Activated naive CD4-positive, alpha-beta T cell treated with anti-CD3 and anti-CD28 coated beads, Interleukin-2, amount 10 ng/mL, durations not matched to agents 7 days and 5 days (primary cell): Measurements from ENCODE around the gene DNAH7.

Experiments used
- CTCF ChIA-PET: fragments of 350-600 bp; sonication (Branson Sonifier 250); formaldehyde crosslinking; loops from one replicate; lab custom pipeline; 2021; ENCODE audit warnings: antibody characterized with exemption; lab: Charles Lee
- DNase-seq: peaks from one replicate; pipeline ENCODE4 v3.0.0-alpha.2; 2020
- H3K27ac Mint-ChIP-seq: one replicate; pipeline ENCODE4 v1.8.0; 2021; ENCODE audit warnings: mild to moderate bottlenecking, moderate library complexity, mixed read lengths
- H3K27me3 Mint-ChIP-seq: one replicate; pipeline ENCODE4 v1.8.0; 2021; ENCODE audit warnings: mild to moderate bottlenecking, mixed read lengths
- H3K36me3 Mint-ChIP-seq: one replicate; pipeline ENCODE4 v1.8.0; 2021; ENCODE audit warnings: mixed read lengths
- H3K4me1 Mint-ChIP-seq: one replicate; pipeline ENCODE4 v1.8.0; 2021; ENCODE audit warnings: mixed read lengths
- H3K4me3 Mint-ChIP-seq: one replicate; pipeline ENCODE4 v1.8.0; 2021; ENCODE audit warnings: mild to moderate bottlenecking, moderate library complexity, mixed read lengths
- H3K9me3 Mint-ChIP-seq: one replicate; pipeline ENCODE4 v1.8.0; 2021; ENCODE audit warnings: mixed read lengths

DNAH7 gene

GRCh38 chr2:195818106-195818505 is 250.5 kb downstream of the DNAH7 start:
- Mint-ChIP-seq H3K27ac (no peak overlapping the region), H3K4me1 (no peaks in the 10 kb centered on the region), H3K4me3 (no peak overlapping the region), H3K27me3 (no peaks in the 10 kb centered on the region), H3K36me3 (no peaks in the 10 kb centered on the region), H3K9me3 (no peaks in the 10 kb centered on the region)
- DNase-seq = no peak
- CTCF ChIA-PET = no interaction called here

GRCh38 chr2:195815083-195815482 is 253.6 kb downstream of the DNAH7 start:
- H3K4me1 Mint-ChIP-seq = no peaks in the 10 kb centered on the region
- H3K36me3 Mint-ChIP-seq = no peaks in the 10 kb centered on the region
- H3K4me3 Mint-ChIP-seq = no peak overlapping the region
- CTCF ChIA-PET = no interaction called here
- H3K27ac Mint-ChIP-seq = no peak overlapping the region
- no peaks in the 10 kb centered on the region for H3K27me3 Mint-ChIP-seq
- H3K9me3 Mint-ChIP-seq = no peaks in the 10 kb centered on the region
- DNase-seq = no peak

DNA sequence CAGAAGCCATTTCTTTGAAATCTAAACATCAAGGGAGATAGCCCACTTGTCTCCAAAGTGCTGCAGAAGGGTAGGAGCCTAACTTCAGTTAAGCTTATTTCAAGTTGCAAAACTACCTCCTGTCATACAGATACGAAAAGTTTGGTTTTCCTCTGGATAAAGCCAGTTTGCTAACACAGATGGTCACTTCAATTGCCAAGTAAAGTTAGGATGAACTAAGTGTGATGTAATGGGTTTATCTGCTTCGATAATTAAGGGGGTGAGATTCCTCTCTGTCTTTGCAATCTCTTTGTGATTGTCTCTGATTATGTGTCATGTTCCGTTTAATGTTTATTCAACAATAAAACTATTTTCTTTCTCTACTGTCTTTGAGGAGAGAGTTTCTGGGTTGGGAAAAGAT is 255.2 kb downstream of the DNAH7 start:
- Mint-ChIP-seq H3K27me3 (no peaks in the 10 kb centered on the region), H3K4me1 (no peaks in the 10 kb centered on the region), H3K36me3 (no peaks in the 10 kb centered on the region), H3K9me3 (no peaks in the 10 kb centered on the region), H3K27ac (no peak overlapping the region), H3K4me3 (no peak overlapping the region)
- no peak for DNase-seq
- CTCF ChIA-PET = no interaction called here

DNA sequence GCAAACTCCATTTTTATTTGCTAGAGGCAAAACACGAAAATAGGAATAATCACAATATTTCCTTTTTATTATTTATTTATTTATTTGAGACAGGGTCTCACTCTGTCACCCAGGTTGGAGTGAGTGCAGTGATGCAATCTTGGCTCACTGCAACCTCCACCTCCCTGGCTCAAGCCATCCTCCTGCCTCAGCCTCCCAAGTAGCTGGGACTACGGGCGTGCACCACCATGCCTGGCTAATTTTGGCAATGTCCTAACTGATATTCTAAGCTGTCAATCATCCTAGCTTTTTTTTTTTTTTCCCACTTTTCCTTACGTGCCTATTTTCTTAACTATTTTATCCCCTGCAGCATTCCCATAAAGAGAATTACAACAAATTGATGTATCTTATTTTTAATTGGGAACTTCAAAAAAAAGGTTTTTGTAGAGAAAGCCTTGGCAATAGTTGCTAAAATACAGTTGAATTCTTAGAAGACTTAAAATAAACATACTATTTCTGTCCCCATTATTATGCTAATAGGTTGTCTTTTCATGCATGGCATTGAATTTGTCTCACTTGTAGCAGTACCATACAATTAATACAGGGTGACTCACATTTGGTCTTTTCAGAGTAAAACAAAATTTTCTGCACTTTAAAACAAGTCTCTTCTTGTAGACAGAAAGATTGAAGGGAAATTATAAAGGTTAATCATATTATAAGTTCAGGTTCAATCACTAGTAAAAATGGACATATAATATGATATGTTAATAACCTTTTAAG is 258.1 kb downstream of the DNAH7 start:
- no peaks in the 10 kb centered on the region for H3K27me3 Mint-ChIP-seq
- no peak for DNase-seq
- H3K4me3 Mint-ChIP-seq = no peak overlapping the region
- no peaks in the 10 kb centered on the region for H3K9me3 Mint-ChIP-seq
- no peaks in the 10 kb centered on the region for H3K36me3 Mint-ChIP-seq
- CTCF ChIA-PET = no interaction called here
- H3K4me1 Mint-ChIP-seq = no peaks in the 10 kb centered on the region
- H3K27ac Mint-ChIP-seq = no peak overlapping the region

DNA sequence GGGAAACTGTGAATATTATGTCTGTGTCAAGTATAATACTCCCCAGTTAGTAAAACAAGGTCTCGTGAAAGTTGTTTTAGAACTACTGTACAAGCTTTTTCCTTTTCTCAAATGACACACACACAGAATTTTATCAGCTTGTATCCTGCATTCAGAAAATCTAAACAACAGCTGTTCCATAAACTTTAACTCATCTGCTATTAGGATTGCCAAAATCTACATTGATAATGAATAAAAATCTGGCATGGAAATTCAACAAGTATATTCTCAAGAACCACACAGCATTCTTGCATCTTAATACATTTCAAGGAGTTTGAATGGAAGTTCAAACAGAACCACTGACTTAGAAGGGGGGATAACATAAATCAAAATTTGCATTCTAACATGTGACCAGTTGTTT is 260.4 kb downstream of the DNAH7 start:
- DNase-seq = no peak
- Mint-ChIP-seq H3K27ac (no peak overlapping the region), H3K36me3 (no peaks in the 10 kb centered on the region), H3K27me3 (no peaks in the 10 kb centered on the region), H3K4me3 (no peak overlapping the region), H3K4me1 (no peaks in the 10 kb centered on the region), H3K9me3 (no peaks in the 10 kb centered on the region)
- CTCF ChIA-PET = no interaction called here

GRCh38 chr2:195805283-195805976 is 263.2 kb downstream of the DNAH7 start:
- Mint-ChIP-seq H3K4me3 (no peak overlapping the region), H3K4me1 (no peaks in the 10 kb centered on the region), H3K9me3 (no peaks in the 10 kb centered on the region), H3K27ac (no peak overlapping the region), H3K27me3 (peaks cover 4% of the 10 kb centered on the region), H3K36me3 (no peaks in the 10 kb centered on the region)
- no peak for DNase-seq
- CTCF ChIA-PET = interaction anchor here (0.7 kb wide), 1 partner anchor 857 kb away, joined by 3 read pairs; no protein-coding TSS in a partner anchor

GRCh38 chr2:195795879-195796278 is 272.8 kb downstream of the DNAH7 start:
- H3K27me3 Mint-ChIP-seq = no peaks in the 10 kb centered on the region
- DNase-seq = no peak
- H3K4me1 Mint-ChIP-seq = no peaks in the 10 kb centered on the region
- no peak overlapping the region for H3K4me3 Mint-ChIP-seq
- CTCF ChIA-PET = no interaction called here
- peaks cover 2% of the 10 kb centered on the region for H3K9me3 Mint-ChIP-seq
- no peak overlapping the region for H3K27ac Mint-ChIP-seq
- no peaks in the 10 kb centered on the region for H3K36me3 Mint-ChIP-seq

DNA sequence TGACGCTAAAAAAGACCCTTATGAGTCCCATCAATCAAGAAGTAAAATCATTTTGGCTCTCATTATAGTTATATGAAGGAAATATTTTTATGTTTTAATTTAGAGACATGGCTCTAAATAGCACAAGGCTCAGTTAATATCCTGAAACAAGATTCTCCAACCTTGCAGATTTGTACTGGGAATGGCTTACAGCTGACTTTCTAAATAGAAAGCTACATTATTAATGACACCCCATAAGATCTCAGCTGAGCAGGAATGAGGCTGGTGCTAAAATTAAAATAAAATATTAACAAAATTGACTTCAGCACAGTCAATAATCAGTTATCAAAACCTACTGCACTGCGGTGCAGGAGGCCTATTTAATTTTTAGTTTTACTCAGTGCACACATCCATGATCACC is 274.8 kb downstream of the DNAH7 start:
- Mint-ChIP-seq H3K36me3 (no peaks in the 10 kb centered on the region), H3K9me3 (peaks cover 6% of the 10 kb centered on the region), H3K27me3 (no peaks in the 10 kb centered on the region), H3K4me1 (no peaks in the 10 kb centered on the region), H3K27ac (no peak overlapping the region), H3K4me3 (no peak overlapping the region)
- DNase-seq = no peak
- CTCF ChIA-PET = no interaction called here

- CTCF ChIA-PET = no interaction called here
Observed at GRCh38 chr2:195782156-195782555, 286.5 kb downstream of the DNAH7 start.

DNA sequence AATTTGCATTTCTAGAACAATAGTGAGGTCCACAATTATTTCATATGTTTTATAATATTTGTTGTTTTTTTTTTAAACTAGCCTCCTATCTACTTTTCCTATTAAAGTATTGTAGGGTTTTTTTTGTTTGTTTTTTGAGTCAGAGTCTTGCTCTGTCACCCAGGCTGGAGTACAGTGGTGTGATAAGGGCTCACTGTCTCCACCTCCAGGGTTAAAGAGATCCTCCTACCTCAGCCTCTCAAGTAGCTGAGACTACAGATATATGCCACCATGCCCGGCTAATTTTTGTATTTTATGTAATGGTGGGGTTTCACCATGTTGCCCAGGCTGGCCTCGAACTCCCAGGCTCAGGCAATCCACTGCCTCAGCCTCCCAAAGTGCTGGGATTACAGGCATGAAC is 289.1 kb downstream of the DNAH7 start:
- Mint-ChIP-seq H3K27ac (no peak overlapping the region), H3K36me3 (no peaks in the 10 kb centered on the region), H3K4me1 (no peaks in the 10 kb centered on the region), H3K9me3 (no peaks in the 10 kb centered on the region), H3K27me3 (no peaks in the 10 kb centered on the region), H3K4me3 (no peak overlapping the region)
- DNase-seq = no peak
- CTCF ChIA-PET = no interaction called here

More at GRCh38 chr2:195782156-195782555, 286.5 kb downstream of the DNAH7 start:
- no peaks in the 10 kb centered on the region for H3K4me1 Mint-ChIP-seq
- no peak overlapping the region for H3K27ac Mint-ChIP-seq
- no peak overlapping the region for H3K4me3 Mint-ChIP-seq
- H3K27me3 Mint-ChIP-seq = no peaks in the 10 kb centered on the region
- no peak for DNase-seq
- H3K36me3 Mint-ChIP-seq = no peaks in the 10 kb centered on the region
- no peaks in the 10 kb centered on the region for H3K9me3 Mint-ChIP-seq

GRCh38 chr2:195769975-195770374 is 298.7 kb downstream of the DNAH7 start:
- CTCF ChIA-PET = no interaction called here
- no peaks in the 10 kb centered on the region for H3K4me1 Mint-ChIP-seq
- no peak overlapping the region for H3K27ac Mint-ChIP-seq
- H3K36me3 Mint-ChIP-seq = no peaks in the 10 kb centered on the region
- no peak overlapping the region for H3K4me3 Mint-ChIP-seq
- H3K9me3 Mint-ChIP-seq = no peaks in the 10 kb centered on the region
- DNase-seq = no peak
- no peaks in the 10 kb centered on the region for H3K27me3 Mint-ChIP-seq

DNA sequence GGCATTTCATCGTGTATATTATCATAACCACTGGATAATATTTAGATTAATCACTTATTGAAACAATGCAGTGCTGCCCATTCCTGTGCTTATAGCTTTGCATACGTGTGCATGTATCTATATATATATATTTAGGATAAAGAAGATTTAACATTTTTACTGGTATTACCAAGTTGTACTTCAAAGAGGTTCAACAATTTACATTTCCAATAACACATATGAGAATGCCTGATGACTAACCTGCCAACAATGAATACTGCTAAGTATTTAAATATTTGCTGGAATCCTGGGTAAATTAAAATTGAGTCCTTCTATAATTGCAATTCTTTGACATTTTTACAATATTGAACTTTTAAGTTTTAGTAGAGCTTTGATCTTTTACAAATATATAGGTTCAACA is 300.2 kb downstream of the DNAH7 start:
- Mint-ChIP-seq H3K4me3 (no peak overlapping the region), H3K27ac (no peak overlapping the region), H3K36me3 (no peaks in the 10 kb centered on the region), H3K9me3 (no peaks in the 10 kb centered on the region), H3K27me3 (no peaks in the 10 kb centered on the region), H3K4me1 (no peaks in the 10 kb centered on the region)
- DNase-seq = no peak
- CTCF ChIA-PET = no interaction called here

GRCh38 chr2:195766691-195767090 is 301.9 kb downstream of the DNAH7 start:
- no peak for DNase-seq
- no peaks in the 10 kb centered on the region for H3K9me3 Mint-ChIP-seq
- no peak overlapping the region for H3K4me3 Mint-ChIP-seq
- CTCF ChIA-PET = no interaction called here
- no peaks in the 10 kb centered on the region for H3K36me3 Mint-ChIP-seq
- H3K27me3 Mint-ChIP-seq = no peaks in the 10 kb centered on the region
- no peaks in the 10 kb centered on the region for H3K4me1 Mint-ChIP-seq
- no peak overlapping the region for H3K27ac Mint-ChIP-seq

DNA sequence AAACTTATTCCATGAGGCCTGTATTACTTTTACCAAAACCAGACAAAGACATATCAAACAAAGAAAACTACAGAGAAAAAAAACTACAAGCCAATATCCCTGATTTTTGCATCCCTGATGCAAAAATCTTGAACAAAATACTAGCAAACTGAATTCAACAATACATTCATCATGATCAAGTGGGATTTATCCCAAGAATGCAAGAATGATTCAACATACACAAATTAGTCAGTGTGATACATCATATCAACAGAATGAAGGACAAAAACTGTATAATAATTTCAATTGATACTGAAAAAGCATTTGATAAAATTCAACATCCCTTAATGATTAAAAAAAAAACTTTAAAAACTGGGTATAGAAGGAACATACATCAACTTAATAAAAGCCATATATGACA is 304.8 kb downstream of the DNAH7 start:
- Mint-ChIP-seq H3K4me1 (no peaks in the 10 kb centered on the region), H3K4me3 (no peak overlapping the region), H3K36me3 (no peaks in the 10 kb centered on the region), H3K9me3 (peaks cover 9% of the 10 kb centered on the region), H3K27ac (no peak overlapping the region), H3K27me3 (no peaks in the 10 kb centered on the region)
- CTCF ChIA-PET = no interaction called here
- no peak for DNase-seq

DNA sequence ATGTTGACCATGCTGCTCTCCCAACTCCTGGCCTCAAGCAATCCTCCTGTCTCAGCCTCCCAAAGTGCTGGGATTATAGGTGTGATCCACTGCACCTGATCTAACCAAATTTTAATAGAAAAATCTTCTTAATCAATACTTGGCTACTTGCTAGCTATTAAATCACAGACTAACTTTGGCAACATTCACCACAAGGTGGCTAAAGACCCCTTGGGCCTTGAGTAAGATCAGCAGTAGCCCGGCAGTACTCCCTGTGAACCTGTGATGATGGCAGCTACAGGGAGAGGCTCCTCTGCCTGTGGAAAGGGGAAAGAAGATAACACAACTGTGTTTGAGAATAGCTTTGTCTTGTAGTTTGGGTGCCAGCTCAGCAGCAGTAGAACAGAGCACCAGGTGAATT is 308.8 kb downstream of the DNAH7 start:
- Mint-ChIP-seq H3K4me3 (no peak overlapping the region), H3K27ac (no peak overlapping the region), H3K27me3 (no peaks in the 10 kb centered on the region), H3K4me1 (no peaks in the 10 kb centered on the region), H3K9me3 (peaks cover 9% of the 10 kb centered on the region), H3K36me3 (no peaks in the 10 kb centered on the region)
- DNase-seq = no peak
- CTCF ChIA-PET = no interaction called here
